Inflammatory macrophage (primary cell): ENCODE measurements around the gene APOBEC2.
A peak's percentile ranks its signal among the peaks of the same experiment; 100 is the strongest.

Experiments used
- DNase-seq, 2 donors: peaks; one replicate each; pipeline ENCODE4 v3.0.0-alpha.2; 2020 to 2022

APOBEC2 gene

DNA sequence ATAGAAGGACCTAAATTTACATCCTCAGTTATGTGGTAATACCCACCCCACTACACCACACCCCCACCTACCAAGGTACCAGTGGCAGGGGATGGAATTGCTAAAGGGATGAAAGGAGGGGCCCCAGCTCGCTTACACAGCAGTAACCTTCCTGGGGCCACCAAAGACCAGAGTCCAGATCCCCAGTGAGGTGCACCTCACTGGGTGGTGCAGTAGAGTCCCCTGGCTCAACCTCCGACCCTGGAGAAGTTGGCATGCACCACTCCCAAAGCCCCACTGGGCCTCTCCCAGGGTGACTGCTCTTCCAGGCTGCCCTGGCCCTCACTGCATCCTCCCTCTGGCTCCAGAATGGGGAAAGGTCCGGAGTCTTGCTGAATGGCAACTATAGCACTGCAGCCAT, 14.8 kb upstream of the APOBEC2 start:
- DNase-seq = no peak

GRCh38 chr6:41039060-41039998, 13.7 kb upstream of the APOBEC2 start, which contains the start of gene UNC5CL:
UNC5CL (minus strand) TSS chr6:41039221; CDS start chr6:41035074, 4,147 bp downstream.
- peak; percentile 25 to 32 for DNase-seq

- DNase-seq = peak; percentile 48 to 79
Observed at GRCh38 chr6:41040101-41040939, 12.7 kb upstream of the APOBEC2 start.

- DNase-seq = no peak
Observed at GRCh38 chr6:41040940-41041536, 12.0 kb upstream of the APOBEC2 start.

GRCh38 chr6:41042226-41043055, 10.6 kb upstream of the APOBEC2 start, which contains the start of gene TSPO2:
TSPO2 (plus strand) TSS chr6:41042467; CDS start chr6:41042986, 519 bp downstream.
- no peak for DNase-seq

GRCh38 chr6:41043151-41043550, 9.9 kb upstream of the APOBEC2 start:
- DNase-seq = no peak

- no peak for DNase-seq
Observed at GRCh38 chr6:41045664-41046063, 7.3 kb upstream of the APOBEC2 start.

GRCh38 chr6:41046084-41046483, 6.9 kb upstream of the APOBEC2 start:
- DNase-seq = no peak

GRCh38 chr6:41047306-41047705, 5.7 kb upstream of the APOBEC2 start:
- DNase-seq = no peak

- no peak for DNase-seq
Observed at GRCh38 chr6:41047745-41048732, 5.0 kb upstream of the APOBEC2 start.

- no peak for DNase-seq
Observed at GRCh38 chr6:41049521-41049920, 3.5 kb upstream of the APOBEC2 start.

DNA sequence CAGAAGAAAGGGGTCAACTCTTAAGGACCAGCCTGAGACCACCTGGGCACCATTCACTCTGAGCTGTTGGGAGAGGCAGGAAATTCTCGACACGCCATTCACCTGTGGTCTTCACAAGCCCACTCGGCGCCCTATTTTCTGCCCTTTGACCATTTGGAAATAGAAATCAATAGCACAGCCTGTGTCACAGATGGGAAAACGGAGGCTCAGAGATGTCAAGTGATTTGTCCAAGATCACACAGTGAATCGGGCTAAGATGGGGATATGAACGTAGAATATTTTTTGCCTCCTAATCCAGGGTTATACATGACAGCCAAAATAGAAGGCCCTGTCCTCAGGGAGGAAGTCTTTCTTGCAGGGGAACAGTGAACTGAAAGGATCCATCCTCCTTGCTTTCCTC, 3.0 kb upstream of the APOBEC2 start:
- DNase-seq = no peak

DNA sequence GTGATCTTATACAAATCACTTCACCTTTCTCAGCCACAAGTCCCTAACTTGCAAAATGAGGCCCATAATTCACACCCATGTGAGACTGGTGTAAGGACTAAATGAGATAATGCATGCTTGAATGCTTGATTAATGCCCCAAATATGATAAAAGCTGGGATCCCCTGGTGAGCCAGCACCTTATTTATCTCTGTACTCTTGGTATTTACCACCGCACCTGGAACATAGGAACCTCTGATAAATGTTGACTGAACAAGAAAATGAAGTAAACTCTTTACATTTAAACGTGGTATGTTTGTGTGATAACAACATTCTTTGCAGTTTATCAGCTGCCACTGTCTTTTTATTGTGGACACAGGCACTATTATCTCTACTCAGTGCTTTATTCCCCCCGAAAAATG, 2.5 kb upstream of the APOBEC2 start:
- no peak for DNase-seq

- DNase-seq = peak; percentile 28 to 49
Observed at GRCh38 chr6:41051873-41052272, 1.1 kb upstream of the APOBEC2 start.

- DNase-seq = no peak
Observed at GRCh38 chr6:41054511-41054910, 1.5 kb downstream of the APOBEC2 start.

DNA sequence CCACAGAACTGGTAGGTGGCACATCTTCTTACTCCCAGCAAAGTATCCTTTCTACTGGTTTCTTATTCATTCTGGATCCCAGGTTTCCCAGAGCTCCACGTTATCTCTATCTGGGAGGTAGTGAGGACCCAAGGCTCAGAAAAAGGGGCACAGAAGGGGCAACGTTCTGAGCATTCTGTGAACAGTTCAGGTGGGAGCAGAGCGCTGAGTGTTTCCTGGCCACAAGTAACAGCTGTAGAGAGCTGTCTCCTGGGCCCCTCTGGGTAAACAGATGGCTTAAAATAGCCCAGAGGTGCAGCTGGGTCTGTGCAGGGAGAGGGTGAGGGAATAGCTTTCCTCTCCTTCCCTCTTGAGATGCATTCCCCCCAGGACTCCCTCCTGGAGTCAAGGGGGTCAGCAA, 2.1 kb downstream of the APOBEC2 start:
- DNase-seq = no peak

DNA sequence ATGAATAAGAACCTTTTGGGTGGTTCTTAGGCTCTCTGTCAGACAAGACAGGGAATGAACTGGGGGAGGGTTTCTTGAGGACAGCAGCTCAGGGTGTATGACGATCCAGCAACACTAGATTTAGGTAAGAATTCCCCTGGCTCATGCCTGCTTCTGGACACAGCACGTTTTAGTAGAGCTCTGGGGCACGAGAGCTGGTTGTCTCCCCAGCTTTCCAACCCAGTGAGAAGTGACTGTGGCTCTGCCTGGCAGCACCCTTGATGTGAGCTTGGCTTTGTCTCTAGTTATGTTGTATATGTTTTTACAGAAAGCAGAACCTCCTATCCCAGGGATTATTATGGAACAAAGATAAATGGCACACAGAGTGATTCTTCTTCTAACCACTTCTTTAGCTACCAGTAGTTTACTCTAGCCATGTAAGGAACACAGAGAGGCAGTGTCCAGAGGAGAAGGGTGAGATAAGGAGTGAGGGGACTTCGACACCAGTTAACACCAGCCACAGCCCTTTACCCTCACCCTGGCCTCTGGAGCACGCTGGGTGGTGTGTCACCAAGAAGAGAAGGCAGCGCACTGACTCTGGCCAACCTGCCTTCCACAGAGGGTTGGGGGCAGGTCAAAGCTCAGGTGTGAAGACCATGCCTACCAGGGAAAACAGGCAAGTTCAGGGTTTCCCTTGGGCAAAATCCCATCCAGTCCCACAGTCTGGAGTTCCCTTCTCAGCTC, 3.9 kb downstream of the APOBEC2 start:
- DNase-seq = no peak

- DNase-seq = no peak
Observed at GRCh38 chr6:41058783-41059181, 5.8 kb downstream of the APOBEC2 start.

DNA sequence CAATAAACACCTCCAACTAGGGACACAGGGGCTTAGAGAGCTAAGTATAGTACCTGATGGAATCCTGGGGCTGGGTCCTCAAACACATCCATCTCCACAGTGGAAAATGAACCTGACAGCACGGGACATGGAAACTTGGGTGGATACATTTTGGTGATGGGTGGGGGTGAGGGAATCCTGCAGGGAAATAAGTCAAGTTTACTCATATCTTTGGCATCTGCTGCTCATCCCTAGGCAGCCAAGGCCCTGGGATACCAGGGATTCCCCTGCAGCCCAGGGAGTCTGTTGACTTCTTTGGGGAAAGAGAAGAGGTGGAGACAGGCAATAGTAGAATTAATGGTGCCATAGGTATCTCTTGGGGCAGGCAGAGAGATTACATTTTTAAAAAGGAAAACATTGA, 6.6 kb downstream of the APOBEC2 start:
- DNase-seq = no peak

DNA sequence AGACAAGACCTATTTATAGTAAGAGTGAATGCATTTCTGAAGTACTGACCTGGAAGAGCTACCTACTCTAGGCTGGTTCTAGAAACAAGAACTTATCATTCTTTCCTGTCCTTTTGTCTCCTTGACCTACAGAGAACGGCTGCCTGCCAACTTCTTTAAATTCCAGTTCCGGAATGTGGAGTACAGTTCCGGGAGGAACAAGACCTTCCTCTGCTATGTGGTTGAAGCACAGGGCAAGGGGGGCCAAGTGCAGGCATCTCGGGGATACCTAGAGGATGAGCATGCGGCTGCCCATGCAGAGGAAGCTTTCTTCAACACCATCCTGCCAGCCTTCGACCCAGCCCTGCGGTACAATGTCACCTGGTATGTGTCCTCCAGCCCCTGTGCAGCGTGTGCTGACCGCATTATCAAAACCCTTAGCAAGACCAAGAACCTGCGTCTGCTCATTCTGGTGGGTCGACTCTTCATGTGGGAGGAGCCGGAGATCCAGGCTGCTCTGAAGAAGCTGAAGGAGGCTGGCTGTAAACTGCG, 8.3 kb downstream of the APOBEC2 start:
- no peak for DNase-seq
